ENCODE results near the gene PDE8B. TPM values are rescaled to one million over a fixed set of nuclear protein-coding genes. Genes with fewer than 3 reads are reported as not detected.

The PDE8B gene
- polyA plus RNA-seq, 1 of the 3 experiments (the other 2 are of a cell fraction): not detected

DNA sequence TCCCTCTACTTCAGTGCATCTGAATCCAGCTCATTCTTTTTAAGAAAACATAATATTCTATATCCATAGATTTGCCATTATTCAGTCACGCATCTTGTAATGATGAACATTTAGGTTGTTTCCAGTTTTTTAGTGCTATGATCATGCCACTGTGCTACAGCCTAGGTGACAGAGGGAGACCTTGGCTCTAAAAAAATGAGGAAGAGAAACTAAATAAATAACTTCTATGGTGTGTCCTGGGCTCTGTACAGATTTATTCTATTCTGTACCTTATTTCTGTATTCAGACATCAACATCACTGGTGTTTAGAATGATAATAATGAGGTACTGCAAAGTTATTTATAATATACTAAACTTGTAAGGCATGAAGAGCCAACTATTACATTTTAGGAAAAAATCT is 45.9 kb downstream of the PDE8B start:
- H3F3A ChIP-seq (replicated peaks; ENCODE audit: insufficient read depth): no peaks in the 10 kb centered on the region
- 74% methylated on average over 1 of the region's 1 CpG for WGBS (ENCODE audit: low lambda C conversion rate)
- no peaks in the 10 kb centered on the region for H3K4me1 ChIP-seq (ENCODE audit: control insufficient read depth in 1 of 2, insufficient read depth in 2 of 2, low read depth in 1 of 2, low read length in 1 of 2)
- no peaks in the 10 kb centered on the region for H3K79me2 ChIP-seq (ENCODE audit: insufficient read depth)
- no peaks in the 10 kb centered on the region for H3K9me3 ChIP-seq
- TF ChIP-seq, protein P1, sequence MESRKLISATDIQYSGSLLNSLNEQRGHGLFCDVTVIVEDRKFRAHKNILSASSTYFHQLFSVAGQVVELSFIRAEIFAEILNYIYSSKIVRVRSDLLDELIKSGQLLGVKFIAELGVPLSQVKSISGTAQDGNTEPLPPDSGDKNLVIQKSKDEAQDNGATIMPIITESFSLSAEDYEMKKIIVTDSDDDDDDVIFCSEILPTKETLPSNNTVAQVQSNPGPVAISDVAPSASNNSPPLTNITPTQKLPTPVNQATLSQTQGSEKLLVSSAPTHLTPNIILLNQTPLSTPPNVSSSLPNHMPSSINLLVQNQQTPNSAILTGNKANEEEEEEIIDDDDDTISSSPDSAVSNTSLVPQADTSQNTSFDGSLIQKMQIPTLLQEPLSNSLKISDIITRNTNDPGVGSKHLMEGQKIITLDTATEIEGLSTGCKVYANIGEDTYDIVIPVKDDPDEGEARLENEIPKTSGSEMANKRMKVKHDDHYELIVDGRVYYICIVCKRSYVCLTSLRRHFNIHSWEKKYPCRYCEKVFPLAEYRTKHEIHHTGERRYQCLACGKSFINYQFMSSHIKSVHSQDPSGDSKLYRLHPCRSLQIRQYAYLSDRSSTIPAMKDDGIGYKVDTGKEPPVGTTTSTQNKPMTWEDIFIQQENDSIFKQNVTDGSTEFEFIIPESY (IDR thresholded peaks at IDR 0.05; ENCODE audit: borderline replicate concordance, low read depth): no peak
- TF ChIP-seq NRF1 (IDR thresholded peaks at IDR 0.05; ENCODE audit: low read depth, low read length) (no peak), SMC3 (IDR thresholded peaks at IDR 0.05; ENCODE audit: low read depth, low read length) (no peak), REST (IDR thresholded peaks at IDR 0.05; ENCODE audit: low read depth, low read length) (no peak), NFIC (IDR thresholded peaks at IDR 0.05; ENCODE audit: borderline replicate concordance) (no peak), FOXJ3 (CRISPR knock-in tag; IDR thresholded peaks at IDR 0.05) (no peak), CHD2 (IDR thresholded peaks at IDR 0.05; ENCODE audit: low read length, partially characterized antibody) (no peak), TEAD4 (IDR thresholded peaks at IDR 0.05; ENCODE audit: borderline replicate concordance, insufficient read depth) (no peak), EZH2phosphoT487 (IDR thresholded peaks at IDR 0.05; ENCODE audit: borderline replicate concordance, low read depth) (no peak), GABPA (IDR thresholded peaks at IDR 0.05; ENCODE audit: low read depth) (no peak), RAD21 (IDR thresholded peaks at IDR 0.05; ENCODE audit: low read length) (no peak), MEF2A (IDR thresholded peaks at IDR 0.05; ENCODE audit: borderline replicate concordance, low read depth) (no peak), EP300 (IDR thresholded peaks at IDR 0.05; ENCODE audit: borderline replicate concordance in 1 of 2, low read depth in 1 of 2, low read length in 1 of 2) (no peak), PBX3 (IDR thresholded peaks at IDR 0.05) (no peak)
- TF ChIP-seq, protein P2, sequence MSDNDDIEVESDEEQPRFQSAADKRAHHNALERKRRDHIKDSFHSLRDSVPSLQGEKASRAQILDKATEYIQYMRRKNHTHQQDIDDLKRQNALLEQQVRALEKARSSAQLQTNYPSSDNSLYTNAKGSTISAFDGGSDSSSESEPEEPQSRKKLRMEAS (IDR thresholded peaks at IDR 0.05; ENCODE audit: low read depth): no peak
- no peaks in the 10 kb centered on the region for H3K36me3 ChIP-seq (replicated peaks in 1 of 2; ENCODE audit: control insufficient read depth in 1 of 2, insufficient read depth in 2 of 2, low read length in 1 of 2)
- H3K9me2 ChIP-seq: no peaks in the 10 kb centered on the region
- CTCF ChIA-PET: no interaction called here
- no peak overlapping the region for H3K9ac ChIP-seq
- H3K4me3 ChIP-seq (ENCODE audit: low read depth in 2 of 2, low read length in 1 of 2): no peak overlapping the region
- no peak overlapping the region for H3K4me2 ChIP-seq
- H3K27me3 ChIP-seq (ENCODE audit: insufficient read depth): no peaks in the 10 kb centered on the region
- DNase-seq: no peak
- no peak overlapping the region for H2AFZ ChIP-seq (ENCODE audit: low read depth)
- H3K27ac ChIP-seq (ENCODE audit: low read depth in 2 of 2, low read length in 1 of 2): no peak overlapping the region
- no peaks in the 10 kb centered on the region for H4K20me1 ChIP-seq (ENCODE audit: insufficient read depth)
- POLR2A ChIA-PET: no interaction called here

Data from SK-N-SH (cell line).